HG03442 (cell line): ENCODE measurements around the gene AFF1.
"Not testable (repeated sequence)": the region's sequence is repeated elsewhere in the genome, so short reads cannot be mapped to it uniquely, and the experiment has no call there.

Experiments
- ATAC-seq: cut with Tn5 transposase; IDR thresholded peaks from one replicate; pipeline ENCODE4 v1.9.1; 2021; ENCODE audit warnings: mild to moderate bottlenecking, moderate library complexity; ENCODE audit not compliant: unreplicated experiment

The AFF1 gene

DNA sequence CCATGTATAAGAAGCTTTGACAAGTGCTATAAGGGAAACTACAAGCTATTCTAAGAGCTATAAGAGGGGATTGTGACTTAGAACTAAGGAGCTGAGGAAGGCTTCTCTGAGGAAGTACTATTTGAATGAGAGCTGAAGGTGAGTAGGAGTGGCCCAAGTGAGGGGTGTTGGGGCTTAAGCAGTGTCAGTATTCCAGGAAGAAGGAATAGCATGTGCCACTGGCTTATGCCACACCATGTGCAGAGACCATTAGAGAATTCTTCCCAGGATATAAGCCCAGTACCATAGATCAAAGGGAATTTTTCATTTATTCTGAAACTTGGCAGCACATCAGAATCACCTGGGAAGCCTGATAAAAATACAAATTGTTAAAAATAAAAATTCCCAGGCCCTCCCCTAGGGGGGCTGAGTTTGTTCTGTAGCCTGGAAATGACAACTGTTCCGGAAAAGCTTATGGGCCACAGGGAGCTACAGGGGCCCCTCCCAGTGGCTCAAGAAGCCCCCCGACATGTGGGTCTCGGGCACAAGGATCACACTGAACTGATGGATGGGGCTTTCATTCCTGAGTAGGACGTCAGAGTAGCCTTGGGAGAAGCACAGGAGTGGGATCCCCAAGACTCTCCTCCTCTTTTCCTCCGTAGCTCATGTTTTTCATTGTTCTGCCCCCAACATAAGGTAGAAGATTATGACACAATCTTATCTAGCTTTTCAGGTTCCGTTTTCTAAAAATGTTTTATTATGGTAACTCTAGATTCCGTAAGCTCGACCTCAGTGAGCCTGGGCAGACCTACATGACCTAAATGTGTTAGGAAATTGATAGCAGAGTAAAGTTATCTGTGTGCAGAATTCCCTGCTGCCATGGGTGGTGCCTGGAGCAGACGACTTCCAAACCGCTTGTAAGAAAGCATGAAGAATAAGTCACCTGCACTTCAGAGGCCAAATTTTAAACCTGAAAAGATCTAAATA is 119.3 kb downstream of the AFF1 start:
- ATAC-seq, result no peak

DNA sequence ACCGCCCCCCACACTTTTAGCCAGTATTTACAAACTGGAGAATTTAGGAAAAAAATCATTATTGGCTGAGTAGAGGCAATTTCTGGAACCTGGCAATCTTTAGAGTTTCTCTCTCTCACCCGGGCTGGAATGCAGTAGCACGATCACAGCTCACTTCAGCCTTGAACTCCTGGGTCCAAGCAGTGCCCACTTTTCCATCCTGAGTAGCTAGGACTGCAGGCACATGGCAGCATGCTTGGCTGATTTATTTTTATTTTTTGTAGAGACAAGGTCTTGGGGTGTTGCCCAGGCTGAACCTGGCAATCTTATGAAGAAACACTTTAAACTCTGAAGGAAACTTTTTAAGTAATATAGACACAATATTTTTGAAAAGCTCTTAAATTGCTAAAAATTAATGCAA is 120.1 kb downstream of the AFF1 start:
- no peak for ATAC-seq

DNA sequence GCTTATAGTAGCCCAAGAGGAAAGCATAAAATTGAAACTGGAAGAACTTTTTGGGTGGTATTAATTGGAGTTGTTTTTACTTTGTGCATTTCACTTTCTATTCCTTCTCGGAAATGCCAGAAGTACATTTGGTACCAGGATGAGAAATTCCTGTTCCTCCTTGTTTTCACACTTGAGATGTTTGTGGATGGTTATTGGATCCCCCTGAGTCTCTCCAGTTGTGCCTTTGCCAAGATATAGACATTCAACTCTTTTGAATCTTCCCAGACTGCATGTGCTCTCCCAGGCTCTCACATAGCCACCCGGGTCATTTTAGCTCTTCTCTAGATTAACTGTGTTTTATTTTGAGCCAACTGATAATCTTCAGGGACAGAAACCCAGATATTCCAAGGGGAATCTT is 120.5 kb downstream of the AFF1 start:
- ATAC-seq, result no peak

DNA sequence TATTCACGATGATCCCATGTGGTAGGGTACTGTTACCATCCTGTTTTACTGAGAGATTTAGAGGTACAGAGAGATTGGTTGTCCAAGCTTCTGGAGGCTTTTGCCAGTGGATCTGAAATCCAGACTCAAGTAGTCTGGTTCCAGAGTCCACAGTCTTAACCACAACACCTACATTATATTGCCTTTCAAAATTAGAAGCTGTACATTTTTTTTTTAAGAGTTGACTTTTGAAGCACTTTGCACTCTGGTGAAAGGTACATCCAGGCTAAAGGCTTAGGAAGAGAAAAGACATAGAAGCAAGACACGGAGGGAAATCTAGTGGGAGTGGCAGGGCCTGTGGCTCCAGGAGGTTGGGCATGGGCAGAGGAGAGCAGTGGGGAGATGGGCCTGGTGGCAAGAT is 122.1 kb downstream of the AFF1 start:
- no peak for ATAC-seq

DNA sequence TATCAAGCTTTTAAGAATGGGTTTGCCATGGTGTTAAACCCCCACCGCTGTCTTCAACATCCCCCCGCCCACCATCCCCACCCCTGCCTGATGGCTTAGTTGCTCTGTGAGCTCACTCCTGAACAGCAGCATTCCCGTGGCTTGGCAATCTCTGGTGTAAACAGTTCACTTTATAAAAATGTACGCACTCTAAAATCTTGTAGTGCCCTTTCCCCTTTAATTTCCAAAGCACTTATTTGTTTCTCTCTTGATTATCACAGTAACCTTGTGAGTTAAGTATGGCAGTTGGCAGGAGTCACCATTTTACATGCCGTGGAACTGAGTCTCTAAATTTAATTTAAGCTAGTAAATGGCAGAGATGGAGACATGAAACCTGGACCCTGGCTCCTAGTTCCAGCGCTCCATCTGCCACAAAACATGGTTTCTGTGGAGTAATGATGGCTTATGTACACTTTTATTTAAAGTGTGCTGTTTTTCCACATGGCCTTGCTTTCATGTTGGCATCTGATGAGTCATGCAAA is 123.1 kb downstream of the AFF1 start:
- ATAC-seq, result no peak

DNA sequence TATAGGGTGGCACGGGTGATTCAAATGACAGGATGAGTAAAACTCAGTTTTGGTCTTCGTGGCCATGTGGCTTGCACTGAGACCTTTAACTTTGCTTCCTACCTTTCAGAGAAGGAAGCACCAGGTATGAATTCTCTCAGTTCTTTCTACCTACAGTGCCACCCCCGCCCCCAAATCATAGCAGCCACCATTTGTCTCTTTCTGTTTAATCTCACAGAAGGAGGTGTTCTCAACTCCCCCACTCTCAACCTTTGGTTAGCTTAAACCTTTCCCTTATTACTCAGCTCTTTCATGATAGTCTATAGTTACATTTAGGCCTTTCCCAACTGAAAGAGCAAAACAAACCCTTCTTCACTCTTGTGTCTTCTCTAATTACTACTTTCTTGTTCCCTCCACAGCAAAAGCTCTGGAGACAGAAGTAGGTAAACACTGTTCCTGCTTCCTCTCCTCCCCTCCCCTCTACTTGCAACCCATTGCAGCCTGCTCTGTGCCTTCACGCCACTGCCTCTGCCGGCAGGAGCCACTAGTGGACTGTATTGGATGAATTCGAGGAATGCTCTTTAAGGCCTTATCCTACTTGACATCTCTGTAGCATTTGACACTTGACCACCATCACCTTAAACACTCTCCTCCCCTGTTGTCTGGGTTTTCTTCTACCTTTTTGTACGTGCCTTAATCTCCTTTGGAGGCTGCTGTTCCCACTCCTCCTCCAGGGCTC is 123.7 kb downstream of the AFF1 start:
- ATAC-seq, result peak; percentile 45

GRCh38 chr4:87060957-87061356 is 126.1 kb downstream of the AFF1 start:
- ATAC-seq, result no peak

DNA sequence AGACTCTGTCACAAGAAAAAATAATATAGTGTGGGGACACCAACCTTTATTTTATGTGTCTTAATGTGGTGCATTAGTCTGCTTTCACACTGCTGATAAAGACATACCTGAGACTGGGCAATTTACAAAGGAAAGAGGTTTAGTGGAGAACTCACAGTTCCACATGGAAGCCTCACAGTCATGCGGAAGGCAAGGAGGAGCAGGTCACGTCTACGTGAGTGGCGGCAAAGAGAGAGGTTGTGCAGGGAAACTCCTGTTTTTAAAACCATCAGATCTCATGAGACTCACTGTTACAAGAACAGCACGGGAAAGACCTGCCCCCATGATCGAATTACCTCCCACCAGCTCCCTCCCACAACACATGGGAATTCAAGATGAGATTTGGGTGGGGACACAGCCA is 130.2 kb downstream of the AFF1 start:
- no peak for ATAC-seq

- ATAC-seq, result no peak
Observed at GRCh38 chr4:87066403-87067123, 131.8 kb downstream of the AFF1 start.

DNA sequence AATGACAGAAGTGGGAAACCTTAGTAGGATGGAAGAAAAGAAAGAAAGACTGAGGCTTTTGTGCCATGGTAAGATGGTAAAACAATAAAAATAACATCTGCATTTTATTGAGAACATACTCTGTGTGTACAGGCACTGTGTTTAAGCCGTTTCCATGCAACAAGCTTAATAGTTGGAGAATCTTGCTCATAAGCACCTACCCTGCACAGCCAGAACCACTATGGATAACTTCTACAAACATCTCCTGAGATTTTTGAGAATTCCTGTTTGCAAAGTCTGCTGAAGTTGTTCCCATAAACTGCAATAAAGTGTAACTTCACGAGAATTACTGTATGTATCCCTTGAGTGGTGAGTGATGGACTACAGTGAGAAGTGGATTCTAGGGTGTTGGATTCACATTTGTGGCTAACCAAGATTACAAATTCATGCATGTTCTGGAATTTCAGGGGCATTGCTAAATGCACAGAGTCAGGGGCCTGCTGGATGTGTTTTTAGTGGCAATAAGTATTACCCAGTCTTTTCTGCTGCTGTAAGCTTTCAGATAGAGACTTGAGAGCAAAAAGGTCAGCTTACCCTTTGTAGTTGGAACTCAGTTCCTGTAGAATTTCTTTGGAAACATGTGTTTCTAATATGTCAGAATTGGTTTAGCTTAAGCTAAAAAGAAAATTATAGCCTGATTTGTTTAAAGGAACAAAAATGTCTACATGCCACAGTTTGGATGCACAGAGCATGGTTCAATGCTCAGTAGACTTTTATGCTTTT is 132.5 kb downstream of the AFF1 start:
- no peak for ATAC-seq

GRCh38 chr4:87068583-87069021 is 133.8 kb downstream of the AFF1 start:
- ATAC-seq, result no peak

DNA sequence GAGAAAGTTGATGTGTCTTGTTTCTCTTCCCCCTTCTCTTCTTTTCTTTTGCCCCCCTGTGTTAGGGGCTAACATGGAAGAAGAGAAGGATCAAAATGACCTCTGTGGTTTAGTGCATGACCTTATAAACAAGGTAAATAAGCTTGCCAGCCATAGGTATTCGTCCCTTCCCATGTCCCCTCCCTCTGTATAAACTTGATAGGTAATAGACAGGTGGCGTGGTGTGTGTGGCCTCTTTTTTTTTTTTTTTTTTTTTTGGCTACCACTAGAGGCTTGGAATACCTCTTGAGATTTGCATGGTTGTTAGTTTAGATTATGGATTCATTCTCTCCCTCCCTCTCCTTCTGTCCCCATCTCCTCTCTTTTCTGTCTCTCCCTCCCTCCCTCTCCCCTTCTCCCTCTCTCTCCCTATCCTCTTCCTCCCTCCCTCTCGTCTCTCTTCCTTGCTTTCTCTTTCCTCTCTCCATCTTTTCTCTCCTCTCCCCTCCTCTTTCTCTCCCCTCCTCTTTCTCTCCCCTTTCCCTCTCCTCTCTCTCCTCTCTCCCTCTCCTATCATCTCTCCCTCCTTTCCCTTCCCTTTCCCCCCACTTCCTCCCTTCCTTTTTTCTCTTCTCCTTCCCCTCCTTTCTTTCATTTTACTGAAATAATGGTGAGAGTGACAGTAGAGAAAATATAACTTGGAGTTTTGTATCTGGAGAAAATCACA is 134.4 kb downstream of the AFF1 start:
- ATAC-seq, result no peak

DNA sequence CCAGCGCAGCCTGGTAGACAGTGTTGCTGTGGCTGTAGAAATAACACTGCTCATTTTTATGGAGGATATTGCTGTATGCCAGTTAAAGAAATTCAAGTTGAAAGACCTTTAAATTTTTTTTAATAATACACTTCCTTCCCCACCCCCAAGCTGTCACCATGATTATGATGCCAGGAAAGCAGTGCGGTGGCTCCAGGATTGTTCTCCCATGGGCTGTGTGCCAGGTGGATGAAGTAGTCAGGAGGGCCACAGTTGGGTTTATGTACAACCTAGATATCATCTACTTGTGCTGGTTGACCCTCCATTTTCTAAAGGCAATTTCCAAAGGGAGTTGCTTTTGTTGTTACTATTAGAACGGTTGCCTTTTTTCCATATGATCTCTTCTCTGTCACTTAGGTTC is 136.6 kb downstream of the AFF1 start:
- no peak for ATAC-seq

DNA sequence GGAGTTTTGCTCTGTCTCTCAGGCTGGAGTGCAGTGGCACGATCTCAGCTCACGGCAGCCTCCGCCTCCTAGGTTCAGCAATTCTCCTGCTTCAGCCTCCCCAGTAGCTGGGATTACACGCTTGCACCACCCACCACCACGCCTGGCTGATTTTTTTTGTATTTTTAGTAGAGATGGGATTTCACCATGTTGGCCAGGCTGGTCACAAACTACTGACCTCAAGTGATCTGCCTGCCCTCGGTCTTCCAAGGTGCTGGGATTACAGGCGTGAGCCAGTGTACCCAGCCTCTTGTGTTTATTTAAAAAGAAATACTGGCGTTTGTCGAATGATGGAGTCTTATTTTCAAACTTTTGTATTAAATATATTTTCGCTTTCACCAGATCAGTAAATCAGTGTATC is 137.7 kb downstream of the AFF1 start:
- not testable (repeated sequence) for ATAC-seq

DNA sequence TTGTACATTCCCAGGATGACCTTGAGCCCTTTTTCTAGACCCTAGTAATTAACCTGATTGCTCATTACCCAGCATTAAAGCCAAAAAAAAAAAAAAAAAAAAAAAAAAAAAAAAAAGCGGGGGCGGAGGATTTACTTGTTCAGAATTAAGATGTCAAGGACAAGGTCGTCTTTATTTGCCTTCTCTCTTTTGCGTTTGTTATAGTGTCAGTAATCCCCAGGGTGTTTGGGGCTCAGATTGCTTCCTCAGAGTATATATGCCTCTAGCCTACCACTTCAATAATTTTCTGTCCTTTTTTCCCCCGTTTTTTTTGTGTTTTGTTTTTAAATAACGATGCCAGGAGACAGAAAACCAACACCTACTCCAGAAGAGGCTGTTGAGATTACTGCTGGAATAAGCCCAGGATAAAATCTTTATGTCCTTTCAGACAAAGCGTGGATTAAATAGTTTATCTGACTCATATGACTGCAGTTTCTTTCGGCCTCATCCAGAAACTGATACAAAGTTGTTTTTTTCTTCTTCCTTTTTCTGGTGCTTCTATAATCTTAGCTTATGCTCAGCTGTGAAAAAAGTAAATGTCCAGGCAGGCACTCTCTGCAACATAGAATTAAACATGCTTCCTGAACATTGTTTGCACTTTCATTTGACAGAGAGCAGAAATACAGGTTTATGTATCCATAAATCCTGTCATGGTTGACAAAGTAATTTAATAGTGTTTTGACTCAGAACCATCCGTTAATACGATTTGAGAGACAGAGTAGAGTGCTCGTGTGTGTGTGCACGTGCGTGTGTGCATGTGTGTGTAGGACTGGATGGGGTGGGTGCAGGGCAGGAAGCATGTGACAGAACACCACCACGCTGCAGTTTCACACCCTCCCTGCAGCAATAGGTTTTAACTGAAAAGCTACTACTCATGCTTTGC is 138.6 kb downstream of the AFF1 start:
- peak; percentile 94 for ATAC-seq

DNA sequence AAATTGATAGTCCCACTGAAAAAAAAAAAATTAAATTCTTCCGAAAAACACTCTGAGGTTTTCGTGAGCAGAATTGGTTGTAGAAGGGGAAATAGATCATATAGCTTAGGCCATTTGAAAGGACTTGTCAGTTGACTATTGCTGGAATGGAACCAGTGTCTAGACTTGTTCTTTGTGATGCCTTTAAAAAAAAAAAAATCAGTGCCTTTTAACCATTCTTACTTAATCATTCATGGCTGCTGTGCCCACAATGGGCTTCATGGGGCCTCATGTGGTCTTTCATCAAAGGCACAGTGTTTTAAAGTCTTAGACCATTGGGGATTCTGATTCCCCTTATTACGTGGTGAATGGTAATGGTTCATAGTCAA is 139.3 kb downstream of the AFF1 start:
- no peak for ATAC-seq

DNA sequence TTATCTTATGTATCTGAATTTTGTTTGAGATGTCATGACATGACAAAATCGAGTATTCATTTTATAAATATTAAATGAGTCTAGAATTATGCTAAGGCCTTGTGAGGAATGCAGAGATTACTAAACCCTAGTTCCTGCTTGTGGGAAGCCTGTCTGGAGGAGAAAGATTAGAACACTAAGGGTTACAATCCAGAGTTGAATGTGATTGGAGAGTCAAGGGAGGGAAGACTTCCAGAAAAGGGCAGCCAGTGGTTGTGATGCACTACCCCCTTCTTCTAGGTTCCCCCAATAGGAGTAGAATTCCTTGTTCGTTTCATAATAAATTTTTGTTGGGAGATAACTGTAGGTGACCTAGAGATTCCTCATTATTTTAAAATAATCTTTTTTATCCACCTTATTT is 141.1 kb downstream of the AFF1 start:
- no peak for ATAC-seq

- ATAC-seq, result no peak
Observed at GRCh38 chr4:87076690-87077358, 142.0 kb downstream of the AFF1 start.
